Epithelial cell of proximal tubule (primary cell): Measurements from ENCODE around the gene METRNL. TPM values are rescaled to one million over a fixed set of nuclear protein-coding genes. Genes with fewer than 3 reads are reported as not detected.
A peak's percentile ranks its signal among the peaks of the same experiment; 100 is the strongest.
"Not testable (repeated sequence)": the region's sequence is repeated elsewhere in the genome, so short reads cannot be mapped to it uniquely, and the experiment has no call there.

Experiments used
- DNase-seq: peaks from one replicate; pipeline ENCODE4 v3.0.0-alpha.2; 2011; ENCODE audit warnings: low read depth
- H3K4me3 ChIP-seq: 2 replicates; pipeline ENCODE4 v1.5.1; 2011; ENCODE audit warnings: low read depth, mild to moderate bottlenecking, low read length
- total RNA-seq: library from RNA; depleted of rRNA; stranded (reverse); fragments of >200 nt; gene quantifications from 2 replicates; pipeline ENCODE4 v1.2.3, GENCODE V29; 2015
- TF ChIP-seq, protein P1 (sequence below): conservative IDR thresholded peaks from 2 replicates; pipeline ENCODE4 v1.5.1; 2012; ENCODE audit warnings: low read depth, mild to moderate bottlenecking, low read length

METRNL gene, protein sequence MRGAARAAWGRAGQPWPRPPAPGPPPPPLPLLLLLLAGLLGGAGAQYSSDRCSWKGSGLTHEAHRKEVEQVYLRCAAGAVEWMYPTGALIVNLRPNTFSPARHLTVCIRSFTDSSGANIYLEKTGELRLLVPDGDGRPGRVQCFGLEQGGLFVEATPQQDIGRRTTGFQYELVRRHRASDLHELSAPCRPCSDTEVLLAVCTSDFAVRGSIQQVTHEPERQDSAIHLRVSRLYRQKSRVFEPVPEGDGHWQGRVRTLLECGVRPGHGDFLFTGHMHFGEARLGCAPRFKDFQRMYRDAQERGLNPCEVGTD
- total RNA-seq: 11.9 and 12.3 TPM in 2 replicates

DNA sequence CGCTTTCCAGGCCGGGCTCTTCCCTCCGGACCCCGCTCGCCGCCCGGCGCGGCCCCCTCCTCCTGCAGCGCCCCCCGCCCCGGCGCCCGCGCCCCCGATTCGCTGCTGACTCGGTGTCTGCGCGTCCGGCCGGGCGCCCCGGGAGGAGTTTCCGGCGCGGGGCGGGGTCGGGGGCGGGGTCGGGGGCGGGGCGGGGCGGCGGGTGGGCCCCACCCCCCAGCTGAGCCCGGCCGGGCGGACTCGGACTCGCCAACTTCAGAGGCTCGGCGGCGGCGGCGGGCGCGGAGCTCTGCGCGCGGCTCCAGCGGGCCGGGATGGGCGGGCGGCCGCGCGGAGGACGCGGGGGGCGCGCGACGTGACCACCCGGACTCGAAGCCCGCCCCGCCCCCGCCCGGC, at the start of gene METRNL:
TSS of gene METRNL (plus strand) at position 258 of the 396 bp plus-strand sequence. CDS start 207 bp downstream, outside the sequence.
- TF ChIP-seq, protein P1, sequence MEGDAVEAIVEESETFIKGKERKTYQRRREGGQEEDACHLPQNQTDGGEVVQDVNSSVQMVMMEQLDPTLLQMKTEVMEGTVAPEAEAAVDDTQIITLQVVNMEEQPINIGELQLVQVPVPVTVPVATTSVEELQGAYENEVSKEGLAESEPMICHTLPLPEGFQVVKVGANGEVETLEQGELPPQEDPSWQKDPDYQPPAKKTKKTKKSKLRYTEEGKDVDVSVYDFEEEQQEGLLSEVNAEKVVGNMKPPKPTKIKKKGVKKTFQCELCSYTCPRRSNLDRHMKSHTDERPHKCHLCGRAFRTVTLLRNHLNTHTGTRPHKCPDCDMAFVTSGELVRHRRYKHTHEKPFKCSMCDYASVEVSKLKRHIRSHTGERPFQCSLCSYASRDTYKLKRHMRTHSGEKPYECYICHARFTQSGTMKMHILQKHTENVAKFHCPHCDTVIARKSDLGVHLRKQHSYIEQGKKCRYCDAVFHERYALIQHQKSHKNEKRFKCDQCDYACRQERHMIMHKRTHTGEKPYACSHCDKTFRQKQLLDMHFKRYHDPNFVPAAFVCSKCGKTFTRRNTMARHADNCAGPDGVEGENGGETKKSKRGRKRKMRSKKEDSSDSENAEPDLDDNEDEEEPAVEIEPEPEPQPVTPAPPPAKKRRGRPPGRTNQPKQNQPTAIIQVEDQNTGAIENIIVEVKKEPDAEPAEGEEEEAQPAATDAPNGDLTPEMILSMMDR: no peak
- H3K4me3 ChIP-seq: peak within 1 kb of the TSS; percentile 48
- no peak for DNase-seq

DNA sequence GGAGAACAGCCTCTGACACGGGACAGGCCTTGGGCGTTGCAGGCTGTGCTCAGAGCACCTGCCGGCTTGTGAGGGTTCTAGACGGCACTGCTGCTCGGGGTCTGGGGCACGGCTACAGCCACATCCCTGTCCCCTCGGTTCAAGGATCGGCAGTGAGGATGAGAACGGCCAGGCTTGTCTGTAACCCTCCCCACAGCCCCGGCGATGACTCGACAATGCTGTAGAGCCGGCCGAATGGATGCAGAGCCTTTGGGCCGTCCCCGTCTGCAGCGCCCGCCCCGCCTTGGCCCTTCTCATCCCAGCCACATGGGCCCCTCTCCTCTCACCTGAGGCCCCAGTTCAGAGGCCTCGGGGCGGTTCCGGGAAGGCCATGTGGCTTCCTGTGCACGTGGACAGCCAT, 49.0 kb upstream of the METRNL start:
- TF ChIP-seq, protein P1: no peak
- no peak for DNase-seq
- H3K4me3 ChIP-seq: no peak overlapping the region

DNA sequence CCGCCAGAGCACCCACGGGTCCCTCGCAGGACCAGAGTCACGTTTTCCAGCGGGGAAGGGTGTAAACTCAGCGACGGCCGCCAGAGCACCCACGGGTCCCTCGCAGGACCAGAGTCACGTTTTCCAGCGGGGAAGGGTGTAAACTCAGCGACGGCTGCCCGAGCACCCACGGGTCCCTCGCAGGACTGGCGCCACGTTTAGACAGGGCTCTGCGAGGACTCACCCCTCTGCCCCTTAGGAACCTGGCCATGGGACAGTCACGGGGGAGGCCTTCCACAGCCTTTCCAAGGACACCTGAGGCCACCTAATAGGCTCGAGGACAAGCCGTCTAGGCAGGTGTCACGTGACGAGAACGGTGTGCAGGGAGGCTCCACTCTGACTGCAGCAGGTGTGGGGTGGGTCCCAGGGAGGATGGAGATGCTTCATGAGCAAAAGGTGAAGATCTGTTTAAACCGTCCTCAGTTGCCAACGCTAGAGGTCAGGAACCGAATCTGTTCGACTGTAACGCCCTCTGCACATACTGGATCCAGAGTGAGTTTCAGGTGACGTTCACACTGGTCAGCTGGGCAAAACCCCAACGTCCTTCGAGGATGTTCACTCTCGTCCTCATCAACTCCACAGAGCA, 48.0 kb upstream of the METRNL start:
- DNase-seq: no peak
- TF ChIP-seq, protein P1: no peak
- H3K4me3 ChIP-seq: no peak overlapping the region

DNA sequence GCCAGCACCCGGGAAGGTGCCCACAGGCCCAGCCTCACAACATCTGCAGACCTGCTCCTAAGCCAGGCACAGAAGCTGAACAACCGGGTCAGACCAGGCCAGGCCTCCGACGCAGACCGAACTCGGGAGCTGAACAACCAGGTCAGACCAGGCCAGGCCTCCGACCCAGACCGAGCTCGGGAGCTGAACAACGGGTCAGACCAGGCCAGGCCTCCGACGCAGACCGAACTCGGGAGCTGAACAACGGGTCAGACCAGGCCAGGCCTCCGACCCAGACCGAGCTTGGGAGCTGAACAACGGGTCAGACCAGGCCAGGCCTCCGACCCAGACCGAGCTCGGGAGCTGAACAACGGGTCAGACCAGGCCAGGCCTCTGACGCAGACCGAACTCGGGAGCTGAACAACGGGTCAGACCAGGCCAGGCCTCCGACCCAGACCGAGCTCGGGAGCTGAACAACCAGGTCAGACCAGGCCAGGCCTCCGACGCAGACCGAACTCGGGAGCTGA, 47.4 kb upstream of the METRNL start:
- H3K4me3 ChIP-seq, DNase-seq: not testable (repeated sequence)

DNA sequence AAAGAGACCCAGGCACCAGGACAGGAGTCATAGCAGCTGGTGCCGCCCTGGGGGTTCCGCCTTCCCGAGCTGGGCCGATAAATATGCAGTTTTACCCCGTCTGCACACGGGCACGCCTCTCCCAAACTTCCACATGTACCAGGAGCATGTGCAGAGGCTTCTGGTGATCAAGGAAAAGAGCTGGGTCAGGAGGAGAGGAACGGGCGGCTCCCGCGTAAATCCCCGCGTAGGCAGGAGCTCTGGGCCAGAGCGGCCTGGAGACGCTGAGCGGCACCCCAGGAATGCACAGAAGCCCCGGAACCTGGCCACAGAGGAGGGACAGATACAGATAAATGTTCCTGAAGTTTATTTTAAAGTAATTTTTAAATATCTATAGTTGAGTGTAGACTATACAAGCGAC, 46.6 kb upstream of the METRNL start:
- TF ChIP-seq, protein P1: no peak
- no peak for DNase-seq
- no peak overlapping the region for H3K4me3 ChIP-seq

DNA sequence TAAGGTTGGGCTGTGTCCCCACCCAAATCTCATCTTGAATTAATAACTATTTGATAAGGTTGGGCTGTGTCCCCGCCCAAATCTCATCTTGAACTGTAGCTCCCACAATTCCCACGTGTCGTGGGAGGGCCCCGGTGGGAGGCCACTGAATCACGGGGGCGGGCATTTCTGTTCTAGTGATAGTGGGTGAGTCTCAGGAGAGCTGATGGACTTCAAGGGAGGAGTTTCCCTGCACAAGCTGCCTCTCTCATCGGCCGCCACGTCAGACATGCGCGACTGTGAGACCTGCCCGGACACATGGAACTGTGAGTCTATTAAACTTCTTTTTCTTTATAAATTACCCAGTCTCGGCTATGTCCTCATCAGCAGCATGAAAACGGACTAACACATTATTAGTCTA, 44.9 kb upstream of the METRNL start:
- DNase-seq: no peak
- TF ChIP-seq, protein P1: no peak
- H3K4me3 ChIP-seq: no peak overlapping the region

DNA sequence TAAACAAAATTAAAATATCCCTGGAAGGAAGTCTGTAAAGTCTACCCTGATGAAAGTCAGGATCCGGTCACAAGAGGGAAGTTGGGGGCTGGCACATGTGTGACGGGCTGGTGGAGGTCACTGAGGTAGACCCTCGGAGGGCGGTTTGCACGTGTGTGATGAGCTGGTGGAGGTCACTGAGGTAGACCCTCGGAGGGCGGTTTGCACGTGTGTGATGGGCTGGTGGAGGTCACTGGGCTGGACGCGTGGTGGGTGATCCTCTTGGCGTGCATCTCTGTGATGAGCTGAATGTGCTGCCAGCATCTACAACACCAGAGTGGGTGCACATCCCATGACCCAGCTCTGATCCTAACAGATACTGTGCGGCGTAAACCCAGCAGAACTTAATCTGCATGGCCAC, 43.7 kb upstream of the METRNL start:
- TF ChIP-seq, protein P1: no peak
- H3K4me3 ChIP-seq: no peak overlapping the region
- no peak for DNase-seq
